Stimulated activated CD8-positive, alpha-beta memory T cell treated with anti-CD3 and anti-CD28 coated beads, Interleukin-12 subunit alpha, Interleukin-12 subunit beta, amount 100 ng/mL, for 24 hours (primary cell): ENCODE results near the gene MYH10.
"Not testable (repeated sequence)": the region's sequence is repeated elsewhere in the genome, so short reads cannot be mapped to it uniquely, and the experiment has no call there.

Experiments used
- DNase-seq: peaks from one replicate; pipeline ENCODE4 v3.0.0-alpha.2; 2020; ENCODE audit errors: extremely low read depth

The MYH10 gene

GRCh38 chr17:8630227-8630801, at the start of gene MYH10:
Gene MYH10, minus strand, starts transcription at chr17:8630725. Its CDS starts 7,479 bp downstream, at chr17:8623246.
- no peak for DNase-seq

GRCh38 chr17:8679126-8679525, 48.6 kb upstream of the MYH10 start:
- DNase-seq, result no peak

DNA sequence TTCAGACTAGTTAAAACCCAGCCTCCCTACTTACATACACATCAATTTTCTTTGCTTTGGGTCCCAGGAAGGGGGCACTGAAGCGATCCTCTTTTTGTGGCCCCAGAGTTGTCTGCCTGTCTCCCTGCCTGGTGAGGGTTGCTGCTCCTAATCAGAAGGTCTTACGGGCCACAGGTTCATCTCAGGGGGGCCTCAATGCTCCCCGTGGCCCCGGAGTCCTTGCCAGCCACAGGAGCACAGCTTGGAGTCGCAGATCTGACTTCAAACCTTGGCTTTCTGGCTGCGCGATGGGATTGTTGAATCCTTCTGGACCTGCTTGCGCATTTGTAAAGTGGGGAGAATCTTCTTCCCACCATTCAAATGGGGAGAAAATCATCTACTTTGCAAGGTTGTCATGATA, 44.8 kb upstream of the MYH10 start:
- no peak for DNase-seq

- no peak for DNase-seq
Observed at GRCh38 chr17:8674344-8675305, 44.1 kb upstream of the MYH10 start.

GRCh38 chr17:8673612-8674011, 43.1 kb upstream of the MYH10 start:
- DNase-seq, result no peak

DNA sequence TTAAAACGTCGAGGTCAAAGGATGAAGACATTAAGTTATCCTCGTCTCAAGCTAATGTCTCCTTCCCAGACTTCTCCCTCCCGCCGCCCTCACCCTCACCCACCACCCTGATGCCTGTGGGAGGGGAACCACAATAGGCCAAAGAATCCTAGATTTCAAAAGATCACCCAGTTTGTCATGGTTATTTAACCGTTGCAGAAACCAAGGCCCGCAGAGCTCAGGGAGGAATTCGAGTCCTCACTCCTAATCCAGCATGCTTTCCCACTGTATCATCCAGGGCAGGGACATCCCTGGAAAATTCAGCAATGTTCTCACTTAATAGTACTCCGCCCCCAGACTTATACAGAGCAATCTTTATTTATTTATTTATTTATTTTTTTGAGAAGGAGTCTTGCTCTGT, 41.8 kb upstream of the MYH10 start:
- no peak for DNase-seq

DNA sequence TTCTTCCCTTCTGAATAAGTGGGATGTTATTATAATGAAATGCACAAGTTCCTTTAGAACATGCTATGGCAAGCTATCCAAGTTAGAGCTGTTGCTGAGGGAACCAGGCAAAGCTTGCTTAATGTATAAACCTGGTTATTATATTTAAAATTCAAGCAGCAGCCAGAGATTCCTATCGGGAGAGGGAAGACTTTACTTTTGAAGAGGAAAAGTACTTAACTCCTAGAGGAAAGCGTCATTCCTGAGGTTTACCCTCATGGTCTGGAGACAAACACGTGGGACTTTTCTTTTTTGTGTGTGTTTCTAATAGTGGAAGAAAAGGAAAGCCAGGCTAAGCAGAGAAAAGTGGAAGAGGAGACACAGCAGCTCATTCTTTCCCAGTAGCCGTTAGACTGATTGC, 39.9 kb upstream of the MYH10 start:
- DNase-seq, result no peak

GRCh38 chr17:8668176-8668740, 37.7 kb upstream of the MYH10 start:
- no peak for DNase-seq

GRCh38 chr17:8667421-8667820, 36.9 kb upstream of the MYH10 start:
- no peak for DNase-seq

- no peak for DNase-seq
Observed at GRCh38 chr17:8665684-8666083, 35.2 kb upstream of the MYH10 start.

DNA sequence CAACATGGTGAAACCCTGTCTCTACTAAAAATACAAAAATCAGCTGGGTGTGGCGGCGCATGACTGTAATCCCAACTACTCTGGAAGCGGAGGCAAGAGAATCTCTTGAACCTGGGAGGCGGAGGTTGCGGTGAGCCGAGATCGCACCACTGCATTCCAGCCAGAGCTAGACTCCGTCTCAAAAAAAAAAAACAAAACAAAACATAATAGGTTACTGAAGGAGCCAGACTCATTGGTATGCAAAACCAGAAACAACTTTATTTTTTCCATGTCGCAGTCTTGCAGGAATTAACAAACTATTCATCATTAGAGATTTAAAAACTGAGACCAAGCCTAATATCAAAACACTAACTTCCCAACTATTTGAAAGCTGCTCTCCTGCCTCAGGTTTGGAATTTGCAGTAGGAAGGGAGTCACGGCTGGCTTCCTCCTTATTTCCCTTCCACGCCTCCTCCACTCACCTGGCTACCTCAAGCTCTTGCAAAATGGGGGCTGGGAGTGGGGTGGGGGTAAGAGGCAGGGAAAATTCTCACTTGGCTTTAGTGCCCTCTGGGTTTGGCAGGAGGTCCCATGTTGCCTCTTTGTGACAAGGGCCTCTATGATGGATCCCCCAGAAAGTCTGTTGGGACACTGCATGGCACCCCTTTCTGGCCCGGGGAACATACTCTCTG, 34.1 kb upstream of the MYH10 start:
- no peak for DNase-seq

- DNase-seq, result no peak
Observed at GRCh38 chr17:8662973-8663372, 32.4 kb upstream of the MYH10 start.

DNA sequence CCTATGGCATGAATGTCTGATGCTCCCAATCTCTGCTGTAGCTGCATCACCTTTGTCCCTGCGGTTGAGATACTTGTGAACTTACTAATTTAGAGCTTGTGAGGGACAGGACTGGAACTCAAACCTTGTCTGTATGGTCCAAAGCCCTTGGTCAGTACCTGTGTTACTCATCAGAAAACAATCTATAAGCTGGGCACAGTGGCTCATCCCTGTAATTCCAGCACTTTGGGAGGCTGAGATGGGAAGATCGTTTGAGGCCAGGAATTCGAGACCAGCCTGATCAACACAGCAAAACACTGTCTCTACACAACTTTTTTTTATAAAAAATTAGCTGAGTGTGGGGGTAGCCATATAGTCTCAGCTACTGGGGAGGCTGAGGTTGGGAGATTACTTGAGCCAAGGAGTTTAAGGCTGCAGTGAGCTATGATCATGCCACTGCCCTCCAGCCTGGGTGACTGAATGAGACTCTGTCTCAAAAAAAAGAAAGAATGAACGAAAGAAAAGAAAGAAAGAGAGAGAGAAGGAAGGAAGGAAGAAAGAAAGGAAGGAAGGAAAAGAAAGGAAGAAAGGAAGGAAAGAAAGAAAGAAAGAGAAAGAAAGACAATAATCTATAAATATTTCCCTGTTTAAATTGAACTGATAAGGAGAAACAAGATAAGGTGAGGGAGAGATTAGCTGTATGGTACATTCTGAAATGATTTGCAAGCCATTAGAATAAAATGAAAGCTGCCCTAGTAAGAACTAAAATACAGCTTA, 31.7 kb upstream of the MYH10 start:
- no peak for DNase-seq

GRCh38 chr17:8660709-8661108, 30.2 kb upstream of the MYH10 start:
- DNase-seq, result not testable (repeated sequence)

- no peak for DNase-seq
Observed at GRCh38 chr17:8659758-8660410, 29.4 kb upstream of the MYH10 start.

DNA sequence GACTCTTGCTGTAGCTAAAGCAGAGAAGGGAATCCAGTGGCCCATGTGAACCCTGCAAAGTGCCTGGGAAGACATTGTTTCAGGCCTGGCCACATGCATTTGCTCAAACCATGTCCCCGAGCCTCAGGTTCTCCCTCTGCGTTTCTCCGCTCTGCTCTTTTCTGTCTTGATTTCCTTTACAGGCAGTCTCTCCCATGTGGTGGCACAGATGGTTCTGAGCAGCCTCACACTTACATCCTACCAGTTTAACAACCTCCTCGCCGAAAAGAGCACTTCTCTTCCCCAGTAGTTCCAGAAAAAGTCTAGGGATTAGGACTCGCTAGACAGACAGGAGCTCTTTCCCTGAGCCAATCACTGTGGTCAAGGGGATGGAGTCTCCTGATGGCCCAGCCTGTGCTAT, 28.3 kb upstream of the MYH10 start:
- DNase-seq, result no peak

- DNase-seq, result no peak
Observed at GRCh38 chr17:8656693-8657092, 26.2 kb upstream of the MYH10 start.

GRCh38 chr17:8654822-8655221, 24.3 kb upstream of the MYH10 start:
- DNase-seq, result no peak

GRCh38 chr17:8651013-8651412, 20.5 kb upstream of the MYH10 start:
- no peak for DNase-seq

GRCh38 chr17:8650119-8650499, 19.6 kb upstream of the MYH10 start:
- DNase-seq, result no peak
